HG03442 (cell line): ENCODE data around the gene LGALSL.
"Not testable (repeated sequence)": the region's sequence is repeated elsewhere in the genome, so short reads cannot be mapped to it uniquely, and the experiment has no call there.

Experiments used
- ATAC-seq: cut with Tn5 transposase; IDR thresholded peaks from one replicate; pipeline ENCODE4 v1.9.1; 2021; ENCODE audit warnings: mild to moderate bottlenecking, moderate library complexity; ENCODE audit not compliant: unreplicated experiment

Gene LGALSL

GRCh38 chr2:64442277-64442676 is 11.7 kb upstream of the LGALSL start:
- no peak for ATAC-seq

DNA sequence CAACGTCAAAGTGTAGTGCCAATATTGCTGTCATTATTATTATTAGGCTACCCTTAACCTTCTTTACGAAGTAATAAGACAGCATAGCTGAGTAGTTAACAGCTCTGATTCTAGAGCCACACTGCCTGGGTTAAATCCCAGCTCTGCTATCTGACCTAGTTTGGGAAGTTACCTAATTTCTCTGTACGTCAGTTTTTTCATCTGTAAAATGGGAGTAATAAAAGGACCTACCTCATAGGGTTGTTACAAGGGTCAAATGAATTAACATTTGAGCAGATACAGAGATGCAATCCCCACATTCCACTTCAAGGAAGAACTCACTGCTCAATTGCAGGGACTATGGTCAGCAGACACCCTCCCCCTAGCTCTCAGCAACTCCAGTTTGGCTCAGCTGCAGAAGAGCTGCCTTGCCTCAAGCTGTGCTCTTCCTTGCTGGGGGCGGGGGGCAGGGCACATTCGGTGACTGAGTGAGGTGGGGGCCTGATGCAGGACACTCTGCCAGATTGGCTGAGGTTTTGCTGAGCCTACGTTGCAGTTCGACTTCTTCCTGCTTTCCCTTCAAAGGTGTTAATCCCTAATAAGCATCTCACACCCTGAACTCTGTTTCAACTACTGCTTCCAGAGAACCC is 11.0 kb upstream of the LGALSL start:
- no peak for ATAC-seq

- not testable (repeated sequence) for ATAC-seq
Observed at GRCh38 chr2:64445970-64446369, 8.0 kb upstream of the LGALSL start.

GRCh38 chr2:64447317-64448040 is 6.5 kb upstream of the LGALSL start:
- no peak for ATAC-seq

GRCh38 chr2:64448041-64448426 is 5.9 kb upstream of the LGALSL start:
- no peak for ATAC-seq

GRCh38 chr2:64451051-64451450 is 2.9 kb upstream of the LGALSL start:
- no peak for ATAC-seq

DNA sequence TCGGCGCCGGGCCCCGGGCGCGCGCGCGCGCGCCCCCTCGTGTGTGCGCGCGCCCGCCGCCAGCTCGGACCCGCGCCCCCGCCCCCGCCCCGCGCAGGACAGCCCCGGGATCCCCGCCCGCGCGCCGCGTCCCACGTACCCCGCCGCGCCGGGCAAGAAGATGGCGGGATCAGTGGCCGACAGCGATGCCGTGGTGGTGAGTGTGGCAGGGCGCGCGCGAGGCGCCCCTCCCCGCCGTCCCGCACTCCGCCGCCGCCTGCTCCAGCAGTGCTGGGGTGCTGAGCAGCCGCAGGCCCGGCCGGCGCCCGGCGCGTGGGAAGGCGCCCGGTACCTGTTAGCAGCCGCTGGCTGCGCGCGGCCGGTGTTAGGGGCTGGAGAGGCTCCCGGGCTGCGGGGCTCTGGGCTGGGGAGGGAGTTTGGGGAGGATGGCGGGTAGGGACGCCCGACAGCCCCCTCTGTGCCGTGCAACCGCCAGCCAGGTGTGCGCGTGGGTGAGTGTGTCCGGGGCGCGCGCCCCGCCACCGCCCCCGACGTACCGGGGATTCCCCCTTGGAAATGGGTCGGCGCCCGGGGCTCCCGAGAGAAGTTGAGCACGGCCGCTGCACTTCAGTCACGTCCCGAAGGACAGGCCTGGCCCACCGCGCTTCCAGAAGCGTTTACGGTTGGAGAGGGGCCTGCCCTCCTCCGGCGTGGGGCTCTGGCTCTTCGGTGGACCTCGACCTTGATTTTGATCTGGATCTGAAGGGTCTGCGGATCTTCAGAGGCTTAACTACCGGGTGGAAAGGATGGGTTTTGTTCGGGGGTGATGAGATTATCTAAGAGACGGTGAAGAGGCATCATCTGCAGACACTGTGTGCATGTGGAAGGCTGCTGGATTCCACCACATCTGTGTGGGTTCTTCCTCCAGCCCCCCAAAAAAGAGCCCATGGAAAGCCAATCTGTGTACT is 697 bp downstream of the LGALSL start:
- ATAC-seq, result peak; percentile 52

- ATAC-seq, result no peak
Observed at GRCh38 chr2:64455545-64455944, 1.6 kb downstream of the LGALSL start.

GRCh38 chr2:64456293-64456692 is 2.3 kb downstream of the LGALSL start:
- ATAC-seq, result no peak

GRCh38 chr2:64457524-64457923 is 3.6 kb downstream of the LGALSL start:
- ATAC-seq, result no peak

DNA sequence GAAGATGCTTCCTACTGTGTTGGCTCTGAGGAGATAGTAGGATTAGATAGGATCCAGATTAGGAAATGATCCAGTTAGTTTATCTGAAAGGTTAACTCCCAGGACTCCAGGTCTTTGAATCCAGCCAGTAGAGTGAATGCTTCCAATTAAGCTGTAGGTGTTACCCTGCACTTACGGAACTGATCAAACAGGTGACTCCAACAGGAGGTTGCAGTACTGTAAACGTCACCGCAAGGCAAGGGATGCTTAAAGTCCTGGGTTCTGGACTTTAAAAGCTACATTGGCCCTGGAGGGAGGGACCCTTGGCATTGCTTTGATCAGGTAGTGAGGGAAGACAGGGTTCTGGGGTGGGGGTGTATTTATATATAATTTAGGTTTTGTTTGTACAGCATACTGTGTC is 5.6 kb downstream of the LGALSL start:
- ATAC-seq, result no peak

DNA sequence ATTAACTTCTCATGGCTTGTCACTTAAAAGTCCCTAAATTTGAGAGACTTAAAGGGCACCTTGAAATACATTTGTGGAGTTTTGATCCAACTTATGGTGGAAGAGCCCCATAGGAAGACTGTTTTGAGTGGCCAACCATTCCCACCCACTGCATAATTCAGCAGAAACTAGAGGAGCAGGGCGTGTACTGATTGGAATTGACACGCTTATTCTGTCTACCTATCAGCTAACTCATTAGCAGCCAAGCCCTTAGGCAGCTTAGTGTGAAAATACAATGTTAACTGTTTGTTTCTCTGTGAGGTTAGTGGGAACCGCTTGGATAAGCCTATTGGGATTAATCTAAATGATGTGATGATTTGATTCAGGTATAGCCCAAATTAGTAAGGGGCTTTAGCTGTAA is 6.4 kb downstream of the LGALSL start:
- no peak for ATAC-seq

GRCh38 chr2:64461271-64462058 is 7.5 kb downstream of the LGALSL start:
- no peak for ATAC-seq

- no peak for ATAC-seq
Observed at GRCh38 chr2:64462171-64462570, 8.2 kb downstream of the LGALSL start.

- no peak for ATAC-seq
Observed at GRCh38 chr2:64462940-64463700, 9.2 kb downstream of the LGALSL start.

- no peak for ATAC-seq
Observed at GRCh38 chr2:64463781-64464180, 9.8 kb downstream of the LGALSL start.

DNA sequence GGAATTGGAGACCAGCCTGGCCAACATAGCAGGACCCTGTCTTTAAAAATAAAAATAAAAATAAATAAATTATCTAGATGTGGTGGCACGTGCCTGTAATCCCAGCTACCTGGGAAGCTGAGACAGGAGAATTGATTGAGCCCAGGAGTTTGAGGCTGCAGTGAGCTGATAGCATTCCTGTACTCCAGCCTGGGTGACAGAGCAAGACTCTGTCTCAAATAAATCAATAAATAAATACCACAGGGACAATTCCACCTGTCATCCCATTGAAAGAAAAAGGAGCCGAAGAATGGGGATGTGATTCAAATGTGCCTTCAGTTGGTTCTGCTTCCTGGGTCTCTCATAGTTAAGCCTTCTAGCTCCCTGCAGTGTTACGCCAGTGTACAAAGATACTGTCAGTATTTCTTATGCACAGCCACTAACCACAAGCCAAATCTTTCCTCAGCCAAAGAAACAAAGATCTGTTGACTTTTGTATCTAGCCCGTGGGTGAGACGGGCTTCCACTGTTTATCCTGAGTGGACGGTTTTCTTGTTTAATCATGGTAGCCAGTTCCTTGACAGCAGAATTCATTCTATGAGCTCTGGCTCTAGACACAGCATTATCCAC is 12.6 kb downstream of the LGALSL start:
- ATAC-seq, result no peak

DNA sequence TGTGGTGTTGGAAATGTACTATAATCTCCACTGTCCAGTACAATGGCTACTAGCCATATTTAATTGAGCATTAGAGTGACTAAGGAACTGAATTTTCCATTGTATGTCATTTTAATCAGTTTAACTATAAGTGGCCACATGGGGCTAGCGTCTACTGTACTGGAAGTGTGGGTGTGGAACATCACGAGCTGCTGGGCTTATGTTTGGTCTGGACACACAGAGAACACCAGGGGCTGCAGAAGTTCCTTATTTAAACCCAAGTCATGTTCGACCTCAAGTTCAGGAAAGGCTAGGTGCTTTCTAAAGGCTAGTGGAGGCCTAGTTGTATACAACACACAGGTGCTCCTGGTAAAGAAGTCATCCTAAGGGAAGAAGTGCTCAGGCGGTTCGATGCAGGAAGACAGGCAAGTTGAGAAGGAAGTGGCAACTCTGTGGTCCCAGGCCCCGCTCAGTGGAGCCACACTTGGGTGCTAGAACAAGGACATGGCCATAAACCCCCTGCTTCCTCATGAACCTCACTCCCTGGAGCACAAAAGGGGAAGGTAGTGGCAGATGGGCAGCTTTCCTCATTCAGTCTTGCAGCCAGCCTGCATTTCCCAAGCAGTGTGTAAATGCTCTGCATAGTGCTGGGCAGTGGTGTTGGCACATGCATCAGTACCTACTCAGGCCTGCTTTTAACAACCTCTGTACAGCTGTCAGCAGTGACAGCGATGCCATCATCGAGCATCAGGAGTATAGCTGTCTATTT is 13.3 kb downstream of the LGALSL start:
- ATAC-seq, result no peak

GRCh38 chr2:64469261-64469660 is 15.3 kb downstream of the LGALSL start:
- no peak for ATAC-seq
